NCI-H1417 treated with DMSO at 0.1 percent for 48 hours (cell line): ENCODE results near the gene HINT2.

Experiments
- DNase-seq: peaks from one replicate; lab custom pipeline; 2025; lab: John Stamatoyannopoulos, UW

HINT2 gene

GRCh38 chr9:35774907-35775635 lies 39.8 kb downstream of the HINT2 start:
- DNase-seq: no peak

GRCh38 chr9:35771943-35772342 lies 42.9 kb downstream of the HINT2 start:
- DNase-seq: no peak

GRCh38 chr9:35771534-35771933 lies 43.3 kb downstream of the HINT2 start:
- no peak for DNase-seq

GRCh38 chr9:35771075-35771433 lies 43.8 kb downstream of the HINT2 start:
- no peak for DNase-seq

- DNase-seq: no peak
Observed at GRCh38 chr9:35769763-35770162, 45.1 kb downstream of the HINT2 start.

- no peak for DNase-seq
Observed at GRCh38 chr9:35767458-35767857, 47.4 kb downstream of the HINT2 start.

- no peak for DNase-seq
Observed at GRCh38 chr9:35766997-35767396, 47.8 kb downstream of the HINT2 start.

GRCh38 chr9:35763803-35764202 lies 51.0 kb downstream of the HINT2 start:
- DNase-seq: no peak

- no peak for DNase-seq
Observed at GRCh38 chr9:35763181-35763580, 51.7 kb downstream of the HINT2 start.
